ENCODE measurements around the gene EMD.
A peak's percentile ranks its signal among the peaks of the same experiment; 100 is the strongest.
"Not testable (repeated sequence)": the region's sequence is repeated elsewhere in the genome, so short reads cannot be mapped to it uniquely, and the experiment has no call there.

Gene EMD

DNA sequence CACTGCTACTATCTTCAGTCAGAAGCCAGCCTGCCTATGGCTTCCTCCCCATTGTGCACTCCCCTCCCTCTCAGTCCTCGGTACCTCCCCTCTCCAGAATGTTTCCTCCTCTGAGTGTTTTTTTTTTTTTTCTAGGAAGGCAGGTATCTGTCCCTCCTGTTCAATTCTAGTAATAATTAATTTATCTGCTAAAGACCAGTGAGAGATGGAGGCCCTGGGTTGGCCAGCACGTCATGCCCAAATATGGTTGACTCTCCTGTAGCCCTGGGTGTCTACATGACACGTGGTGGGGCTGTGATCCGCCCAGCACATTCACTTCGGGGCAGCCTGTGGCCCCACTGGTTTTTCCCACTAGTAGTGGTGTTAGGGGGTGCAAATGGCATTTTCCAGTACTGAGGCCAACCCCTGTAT lies 6.5 kb upstream of the EMD start:
- peak; percentile 34 to 43 (median 39) for DNase-seq

DNA sequence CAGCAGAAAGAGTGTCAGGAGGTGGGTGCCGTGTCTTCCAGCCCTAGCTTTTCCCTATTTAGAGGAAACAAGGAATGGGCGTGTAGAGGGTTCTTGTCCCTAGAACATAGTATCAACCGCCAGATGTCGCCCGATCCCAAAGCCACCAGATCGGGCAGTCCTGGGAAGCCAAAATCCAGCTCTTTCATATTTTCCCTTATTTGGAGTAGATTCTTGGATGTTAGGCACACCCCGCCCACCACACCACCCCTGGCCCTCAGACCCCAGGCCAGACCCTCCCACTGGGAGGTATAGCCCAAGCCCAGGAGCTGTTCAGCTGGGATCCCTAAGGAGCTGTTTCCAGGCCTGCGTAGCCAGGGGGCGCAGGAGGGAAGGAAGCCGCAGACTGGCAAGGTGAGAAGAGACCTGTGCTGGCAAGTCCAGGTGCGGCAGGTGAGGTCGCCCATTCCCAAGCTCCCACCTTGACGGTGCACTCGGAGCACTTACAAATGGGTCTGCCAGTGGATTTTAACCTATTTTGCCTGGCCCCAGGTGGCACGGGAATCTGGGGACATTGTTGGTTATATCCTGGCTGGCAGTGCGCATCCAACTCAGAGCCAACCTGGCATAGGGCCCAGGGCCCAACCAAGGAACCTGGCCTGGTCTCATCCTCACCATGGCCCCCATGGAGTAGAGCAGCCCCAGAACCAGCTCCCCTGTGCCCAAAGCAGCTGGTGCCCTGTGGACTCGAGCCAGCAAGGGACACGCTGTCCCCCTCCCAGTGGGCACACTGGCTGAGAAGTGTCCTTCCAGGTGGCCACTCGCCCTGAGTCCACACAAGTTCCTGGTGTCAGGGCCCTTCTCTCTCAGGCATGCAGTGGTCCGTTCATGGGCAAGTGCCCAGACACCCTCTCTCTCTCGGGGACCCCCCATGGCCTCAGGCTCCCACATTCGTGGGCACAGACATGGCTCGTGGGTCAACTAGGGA lies 5.5 kb upstream of the EMD start:
- peak; percentile 66 to 69 (median 66) for DNase-seq

DNA sequence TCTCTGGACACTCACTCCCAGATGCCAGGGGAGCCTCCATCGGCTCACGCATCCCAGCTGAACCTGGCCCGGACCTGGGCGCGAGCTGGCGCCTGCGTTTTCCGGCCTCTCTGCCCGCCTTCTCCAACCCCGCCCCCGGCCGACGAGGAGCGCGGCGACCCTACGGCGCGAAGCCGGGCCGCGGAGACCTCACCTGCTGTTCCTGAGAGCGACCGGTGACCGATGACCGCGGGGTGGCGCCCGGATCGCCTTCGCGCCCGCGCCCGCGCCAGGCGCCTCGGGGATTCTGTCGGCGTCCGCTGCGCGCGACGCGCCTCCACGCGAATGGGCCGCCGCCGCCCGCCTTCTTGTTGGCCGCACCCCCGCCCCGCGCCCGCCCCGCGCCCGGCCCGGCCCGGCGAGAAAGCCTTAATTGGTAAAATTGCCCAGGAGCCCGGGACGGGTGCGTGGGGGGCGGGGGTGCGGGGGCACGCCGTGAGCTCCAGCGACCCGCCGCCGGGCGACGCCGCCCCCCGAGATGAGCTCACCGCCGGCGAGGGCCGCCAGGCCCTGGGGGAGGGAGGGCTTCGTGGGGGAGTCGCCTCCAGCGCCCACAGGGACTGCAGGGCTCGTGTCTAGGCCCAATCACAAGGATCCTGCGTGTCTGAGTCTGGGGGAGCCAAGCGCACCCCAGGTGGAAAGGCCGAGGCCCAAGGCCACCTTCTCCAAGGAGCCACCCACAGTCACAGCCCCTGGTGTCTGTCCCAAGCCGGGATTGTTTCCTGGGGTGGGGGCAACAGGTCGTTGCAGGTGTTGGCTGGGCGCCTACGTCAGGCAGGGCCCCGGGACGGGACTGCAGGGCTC lies 4.6 kb upstream of the EMD start, which contains the start of gene FLNA:
TSS of gene FLNA (minus strand) at position 322 of the 843 bp plus-strand sequence. CDS start 3,389 bp downstream, outside the sequence.
- DNase-seq, result peak; percentile 32 to 75 (median 59)

DNA sequence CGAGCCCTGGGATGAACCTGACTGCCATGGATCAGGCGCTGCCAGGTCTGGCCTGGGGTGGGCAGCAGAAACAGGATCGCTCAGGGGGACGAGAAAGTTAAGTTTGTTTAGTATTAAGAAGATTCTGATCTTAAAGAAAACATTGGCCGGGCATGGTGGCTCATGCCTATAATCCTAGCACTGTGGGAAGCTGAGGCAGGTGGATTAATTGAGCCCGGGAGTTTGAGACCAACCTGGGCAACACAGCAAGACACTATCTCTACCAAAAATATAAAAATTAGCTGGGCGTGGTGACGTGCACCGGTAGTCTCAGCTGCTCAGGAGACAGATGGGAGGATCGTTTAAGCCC lies 4.0 kb upstream of the EMD start:
- no peak for DNase-seq

DNA sequence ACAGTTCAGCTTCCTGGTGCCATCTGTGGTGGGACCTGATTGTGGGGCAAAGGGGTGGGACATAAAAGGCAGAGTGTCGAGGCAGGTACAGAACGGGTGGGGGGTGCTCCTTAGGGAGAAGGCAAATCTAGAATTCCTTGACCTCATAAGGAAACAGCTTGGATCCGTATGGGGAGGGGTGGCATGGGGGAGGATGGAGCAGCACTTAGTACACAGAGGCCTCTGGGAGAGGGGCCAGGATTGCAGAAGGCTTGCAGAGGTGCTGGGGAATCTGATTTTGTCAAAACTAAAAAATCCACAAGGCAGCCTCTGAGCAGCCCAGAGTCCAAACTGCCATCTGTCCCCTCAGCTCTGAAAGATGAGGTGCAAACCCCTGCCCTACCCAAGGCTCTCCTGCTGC lies 2.3 kb upstream of the EMD start:
- no peak for DNase-seq

DNA sequence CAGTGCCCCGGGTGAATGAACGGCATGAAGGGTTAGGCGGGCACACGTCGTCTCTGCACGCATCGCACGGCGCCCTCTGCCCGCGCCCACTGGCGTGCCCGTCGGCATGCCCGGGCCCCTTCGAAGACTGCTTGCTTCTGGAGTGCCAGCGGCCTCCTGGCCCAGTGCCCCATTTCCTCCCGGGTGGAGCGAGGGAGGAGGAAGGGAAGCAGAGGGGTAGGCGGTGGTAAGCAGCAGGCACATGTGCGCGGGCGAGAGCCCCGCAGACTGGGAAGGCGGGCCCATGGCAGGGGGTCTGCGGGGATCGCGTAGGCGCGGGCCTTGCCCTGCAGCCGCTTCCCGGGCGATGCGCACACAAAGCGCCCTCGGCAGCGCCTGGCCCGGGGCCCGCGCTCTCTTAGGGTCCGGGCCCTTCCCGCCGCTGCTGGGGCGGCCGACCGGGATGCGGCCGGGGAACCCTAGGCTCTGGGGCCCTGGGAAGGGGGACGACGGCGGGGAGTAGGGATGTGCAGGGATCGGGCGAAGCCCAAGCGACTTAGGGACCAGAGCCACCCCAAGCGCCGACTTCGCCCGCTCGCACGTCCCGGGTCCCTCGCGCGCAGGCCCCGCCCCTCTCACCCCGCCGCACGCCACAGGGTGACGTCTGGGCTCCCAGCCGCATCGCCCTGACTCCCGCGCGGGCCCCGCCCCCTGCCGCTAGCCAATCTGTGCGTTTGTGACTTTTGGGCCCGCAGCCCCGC lies 866 bp upstream of the EMD start:
- peak; percentile 29 to 51 (median 38) for DNase-seq

DNA sequence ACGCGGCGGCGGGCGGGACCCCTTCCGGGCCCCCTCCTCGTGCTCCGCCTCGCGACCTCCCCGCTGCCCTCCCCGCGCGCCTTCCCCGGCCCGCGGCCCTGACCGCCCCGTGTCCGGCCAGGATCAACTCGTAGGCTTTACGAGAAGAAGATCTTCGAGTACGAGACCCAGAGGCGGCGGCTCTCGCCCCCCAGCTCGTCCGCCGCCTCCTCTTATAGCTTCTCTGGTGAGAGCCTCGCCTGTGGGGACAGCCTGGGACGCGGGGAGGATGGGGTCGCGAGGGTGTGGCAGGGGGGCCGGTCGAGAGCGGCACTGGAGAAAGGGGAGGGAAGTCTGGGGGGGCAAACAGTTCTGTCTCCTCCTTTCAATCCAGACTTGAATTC lies 465 bp downstream of the EMD start:
- DNase-seq, result peak in 1 of 3 donors; percentile 26

DNA sequence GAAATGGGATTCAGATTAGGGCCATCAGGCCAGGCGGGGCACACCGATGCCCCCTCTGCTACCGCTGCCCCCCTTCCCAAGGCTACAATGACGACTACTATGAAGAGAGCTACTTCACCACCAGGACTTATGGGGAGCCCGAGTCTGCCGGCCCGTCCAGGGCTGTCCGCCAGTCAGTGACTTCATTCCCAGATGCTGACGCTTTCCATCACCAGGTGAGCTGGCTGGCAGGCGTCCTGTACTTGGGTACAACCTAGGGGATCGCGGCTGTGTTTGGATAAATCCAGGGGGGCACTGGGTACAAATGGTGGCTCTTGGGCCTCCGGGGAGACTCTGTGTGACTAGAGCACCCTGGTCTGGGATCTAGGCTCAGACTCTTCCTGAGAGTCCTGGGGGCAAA lies 1.1 kb downstream of the EMD start:
- DNase-seq, result no peak

DNA sequence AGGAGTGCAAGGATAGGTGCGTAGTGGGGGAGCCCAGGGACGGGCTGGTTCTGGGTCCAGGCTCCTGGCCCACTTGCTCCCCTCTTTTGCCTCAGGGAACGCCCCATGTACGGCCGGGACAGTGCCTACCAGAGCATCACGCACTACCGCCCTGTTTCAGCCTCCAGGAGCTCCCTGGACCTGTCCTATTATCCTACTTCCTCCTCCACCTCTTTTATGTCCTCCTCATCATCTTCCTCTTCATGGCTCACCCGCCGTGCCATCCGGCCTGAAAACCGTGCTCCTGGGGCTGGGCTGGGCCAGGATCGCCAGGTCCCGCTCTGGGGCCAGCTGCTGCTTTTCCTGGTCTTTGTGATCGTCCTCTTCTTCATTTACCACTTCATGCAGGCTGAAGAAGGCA lies 1.7 kb downstream of the EMD start:
- DNase-seq, result no peak

DNA sequence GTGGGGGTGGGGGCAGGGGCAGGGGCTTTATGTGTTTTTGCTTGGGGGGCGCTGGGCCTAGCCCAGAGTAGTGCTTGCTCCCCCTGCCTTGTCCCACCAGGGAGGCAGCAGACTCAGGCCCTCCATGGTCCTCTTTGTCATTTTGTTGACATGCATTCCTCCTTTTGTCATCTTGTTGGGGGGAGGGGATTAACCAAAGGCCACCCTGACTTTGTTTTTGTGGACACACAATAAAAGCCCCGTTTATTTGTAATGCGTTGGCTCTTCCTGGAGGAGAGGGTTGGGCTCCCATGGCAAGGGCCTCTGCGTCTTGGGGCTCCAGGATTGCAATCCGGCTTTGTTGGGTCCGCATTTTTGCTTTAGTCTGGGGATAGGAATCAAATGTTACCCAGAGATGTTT lies 2.2 kb downstream of the EMD start:
- no peak for DNase-seq

DNA sequence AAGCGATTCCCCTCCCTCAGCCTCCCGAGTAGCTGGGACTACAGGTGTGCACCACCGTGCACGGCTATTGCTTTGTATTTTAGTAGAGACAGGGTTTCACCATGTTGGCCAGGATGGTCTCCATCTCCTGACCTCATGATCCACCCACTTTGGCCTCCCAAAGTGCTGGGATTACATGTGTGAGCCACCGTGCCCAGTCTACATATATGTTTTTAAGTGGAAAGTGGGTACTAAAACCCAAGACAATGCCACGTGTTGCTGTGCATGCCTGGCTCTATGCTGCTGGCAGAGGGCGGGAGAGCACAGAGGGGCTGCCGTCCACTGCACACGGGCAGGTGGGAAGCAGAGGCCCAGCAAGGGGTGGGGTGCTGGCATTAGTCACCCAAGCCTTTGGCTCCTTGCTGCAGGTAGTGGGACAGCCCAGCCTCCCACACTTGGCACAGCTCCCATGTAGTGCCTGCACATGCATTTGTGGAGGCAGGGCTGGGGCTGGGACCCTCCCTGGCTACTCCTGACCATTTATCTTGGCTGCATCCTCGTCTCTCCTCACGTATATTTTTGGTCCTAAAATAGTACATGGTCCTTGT lies 3.5 kb downstream of the EMD start:
- DNase-seq, result no peak

DNA sequence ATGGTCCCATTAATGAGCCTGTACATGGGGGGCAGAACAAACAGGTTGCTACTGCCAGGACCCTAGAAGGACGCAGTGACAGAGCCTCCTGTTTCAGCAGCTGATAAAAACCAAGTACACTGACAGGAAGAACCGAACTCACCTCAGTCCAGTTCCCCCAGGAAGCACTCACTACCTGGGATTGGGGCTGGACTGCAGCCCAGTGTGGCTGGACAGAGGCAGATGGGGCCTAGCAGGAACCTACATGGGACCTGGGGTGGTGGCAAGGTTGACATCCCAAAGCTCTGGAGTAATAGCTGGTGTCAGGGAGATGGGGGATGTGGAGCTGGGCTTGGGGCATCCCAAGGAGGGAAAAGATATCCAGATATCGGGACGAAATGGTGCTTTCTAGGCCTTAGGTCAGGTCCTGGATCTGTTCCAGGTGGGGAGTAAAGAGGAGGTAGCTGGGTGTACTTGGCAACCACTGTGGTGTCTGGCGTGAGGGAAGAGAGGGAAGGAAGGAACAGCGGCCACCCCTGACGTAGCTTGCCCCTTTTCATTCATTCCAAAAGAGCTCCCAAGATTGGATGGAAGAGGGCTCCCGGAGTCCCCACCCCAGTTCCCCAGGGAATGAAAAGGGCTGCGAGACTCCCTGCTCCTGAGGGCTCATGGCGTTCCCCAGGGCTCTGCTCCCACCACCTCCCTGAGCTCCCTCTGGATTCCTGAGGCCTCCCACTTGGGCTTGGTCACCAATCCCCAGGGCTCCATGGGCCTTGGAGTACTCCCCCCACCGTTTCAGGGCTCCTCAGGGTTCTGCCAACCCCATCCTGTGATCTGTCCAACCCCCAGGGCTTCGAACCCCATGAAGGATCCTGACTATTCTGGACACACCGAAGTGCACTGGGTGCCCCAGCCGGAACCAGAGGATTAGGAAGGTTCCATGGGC lies 4.5 kb downstream of the EMD start:
- DNase-seq, result no peak

DNA sequence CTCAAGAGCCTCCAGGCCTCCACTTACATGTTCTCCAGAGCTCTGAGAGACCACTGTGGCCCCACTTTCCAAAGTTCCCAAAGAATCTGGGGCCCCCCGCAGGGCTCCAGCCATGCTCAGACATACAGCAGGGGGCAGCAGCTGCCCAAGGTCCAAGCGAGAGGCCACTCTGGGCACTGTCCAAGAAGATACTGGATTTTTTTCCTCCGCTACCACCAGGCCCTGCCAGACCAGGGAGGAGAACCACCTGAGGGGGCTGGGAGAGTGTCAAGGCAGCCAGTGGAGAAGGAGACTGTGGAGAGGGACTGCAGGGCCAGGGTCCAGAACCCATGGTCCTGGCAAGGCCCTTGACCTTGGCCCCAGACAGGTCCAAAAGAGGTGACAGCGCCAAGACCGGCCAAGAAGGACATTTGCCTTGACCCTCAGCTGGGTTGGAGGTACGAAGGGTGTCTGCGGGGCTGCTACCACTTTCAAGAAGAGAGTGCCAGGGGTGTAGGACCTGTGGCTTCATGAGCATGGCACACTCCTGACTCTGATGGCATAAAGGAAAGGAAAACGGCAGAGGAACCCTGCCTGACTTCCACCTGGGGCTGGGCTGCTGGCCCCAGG lies 5.3 kb downstream of the EMD start:
- peak in 1 of 3 donors; percentile 23 for DNase-seq

DNA sequence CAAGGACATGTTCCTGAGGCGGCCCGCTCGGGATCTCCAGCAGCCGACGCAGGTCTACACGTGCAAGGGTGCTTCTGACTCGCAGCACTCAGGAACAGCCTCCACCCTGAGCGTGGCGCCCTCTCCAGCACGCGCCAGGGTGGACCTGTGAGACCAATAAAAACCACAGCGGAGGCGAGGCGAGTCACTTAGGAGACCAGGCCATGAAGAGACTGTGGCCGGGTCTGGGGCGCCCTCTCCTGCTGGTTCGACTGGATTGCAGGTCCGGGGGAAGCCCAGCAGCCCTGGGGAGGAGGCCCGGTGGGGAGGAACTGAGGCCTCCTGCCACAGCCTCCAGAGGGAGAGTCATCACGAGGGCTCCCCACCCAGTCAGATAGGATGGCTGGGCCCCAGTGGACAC lies 9.0 kb downstream of the EMD start:
- not testable (repeated sequence) for DNase-seq

DNA sequence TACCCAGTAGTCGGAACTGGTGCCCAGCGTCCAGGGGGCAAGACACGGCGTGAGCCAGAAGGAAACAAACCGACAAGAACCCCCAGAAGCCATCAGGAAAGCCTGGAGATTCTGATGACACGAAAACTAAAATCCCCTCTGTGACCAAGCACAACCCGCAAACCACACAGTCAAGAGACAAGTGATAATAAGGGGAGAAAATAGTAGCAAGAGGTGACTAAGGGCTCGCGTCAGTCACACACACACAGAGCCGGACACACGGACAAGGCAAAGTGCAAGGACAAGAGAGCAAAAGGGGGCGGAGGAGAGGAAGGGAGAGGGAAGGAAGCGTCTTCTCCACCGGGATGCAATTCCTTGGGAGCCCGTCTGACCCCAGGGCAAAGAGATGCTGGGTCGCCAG lies 9.6 kb downstream of the EMD start:
- not testable (repeated sequence) for DNase-seq

DNA sequence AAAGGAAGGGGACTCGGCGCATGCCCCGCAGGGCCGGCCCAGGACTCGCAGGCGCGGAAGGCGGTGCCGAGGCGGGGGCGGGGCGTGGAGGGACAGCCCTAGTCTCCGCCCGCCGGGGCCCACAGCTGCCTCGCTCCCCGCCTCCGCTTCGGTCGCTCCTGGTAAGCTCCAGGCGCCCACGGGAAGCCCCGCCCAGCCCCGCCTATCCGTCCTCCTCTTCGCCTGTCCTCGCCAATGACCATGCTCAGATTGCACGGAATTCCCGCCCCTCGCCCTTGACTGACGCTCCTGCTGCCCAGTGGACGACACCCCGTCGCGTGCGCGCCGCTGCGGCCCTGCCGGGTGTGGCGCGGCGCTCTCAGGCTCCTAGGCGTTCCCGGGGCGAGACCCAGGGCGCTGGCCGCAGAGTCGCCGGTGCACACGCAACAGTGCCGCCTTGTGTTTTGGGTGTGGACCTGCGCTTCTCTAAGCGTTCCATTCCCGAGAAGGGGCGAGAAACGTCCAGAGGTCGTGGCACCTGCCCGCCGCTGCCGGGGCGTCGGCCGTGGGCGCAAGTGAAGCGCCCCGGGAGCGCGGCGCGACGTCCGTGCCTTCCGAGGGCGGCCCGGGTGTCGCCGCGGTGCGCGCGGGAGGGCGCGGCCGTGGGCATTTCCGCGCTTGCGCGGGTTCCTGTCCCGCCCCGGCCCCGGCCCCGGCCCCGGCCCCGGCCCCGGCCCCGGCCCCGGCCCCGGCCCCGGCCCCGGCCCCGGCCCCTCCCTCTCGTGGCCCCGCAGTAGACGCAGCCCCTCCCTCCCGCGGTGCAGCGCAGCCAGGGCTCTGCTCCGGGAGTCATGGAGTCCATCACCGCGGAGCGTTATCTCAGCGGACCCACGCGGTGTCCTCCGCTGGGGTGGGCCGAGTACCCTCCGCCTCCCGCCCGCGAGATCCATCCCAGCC lies 11.0 kb downstream of the EMD start:
- not testable (repeated sequence) for DNase-seq

DNA sequence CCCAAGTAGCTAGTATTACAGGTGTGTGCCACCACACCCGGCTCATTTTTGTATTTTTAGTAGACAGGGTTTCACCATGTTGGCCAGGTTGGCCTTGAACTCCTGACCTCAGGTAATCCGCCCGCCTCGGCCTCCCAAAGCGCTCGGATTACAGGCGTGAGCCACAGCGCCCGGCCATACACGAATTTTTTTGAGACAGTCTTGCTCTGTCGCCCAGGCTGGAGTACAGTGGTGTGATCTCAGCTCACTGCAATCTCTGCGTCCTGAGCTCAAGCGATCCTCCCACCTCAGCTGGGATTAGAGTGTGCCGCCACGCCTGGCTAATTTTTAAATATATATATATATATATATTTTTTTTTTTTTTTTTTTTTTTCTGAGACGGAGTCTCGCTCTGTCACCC lies 17.3 kb downstream of the EMD start:
- DNase-seq, result not testable (repeated sequence)

DNA sequence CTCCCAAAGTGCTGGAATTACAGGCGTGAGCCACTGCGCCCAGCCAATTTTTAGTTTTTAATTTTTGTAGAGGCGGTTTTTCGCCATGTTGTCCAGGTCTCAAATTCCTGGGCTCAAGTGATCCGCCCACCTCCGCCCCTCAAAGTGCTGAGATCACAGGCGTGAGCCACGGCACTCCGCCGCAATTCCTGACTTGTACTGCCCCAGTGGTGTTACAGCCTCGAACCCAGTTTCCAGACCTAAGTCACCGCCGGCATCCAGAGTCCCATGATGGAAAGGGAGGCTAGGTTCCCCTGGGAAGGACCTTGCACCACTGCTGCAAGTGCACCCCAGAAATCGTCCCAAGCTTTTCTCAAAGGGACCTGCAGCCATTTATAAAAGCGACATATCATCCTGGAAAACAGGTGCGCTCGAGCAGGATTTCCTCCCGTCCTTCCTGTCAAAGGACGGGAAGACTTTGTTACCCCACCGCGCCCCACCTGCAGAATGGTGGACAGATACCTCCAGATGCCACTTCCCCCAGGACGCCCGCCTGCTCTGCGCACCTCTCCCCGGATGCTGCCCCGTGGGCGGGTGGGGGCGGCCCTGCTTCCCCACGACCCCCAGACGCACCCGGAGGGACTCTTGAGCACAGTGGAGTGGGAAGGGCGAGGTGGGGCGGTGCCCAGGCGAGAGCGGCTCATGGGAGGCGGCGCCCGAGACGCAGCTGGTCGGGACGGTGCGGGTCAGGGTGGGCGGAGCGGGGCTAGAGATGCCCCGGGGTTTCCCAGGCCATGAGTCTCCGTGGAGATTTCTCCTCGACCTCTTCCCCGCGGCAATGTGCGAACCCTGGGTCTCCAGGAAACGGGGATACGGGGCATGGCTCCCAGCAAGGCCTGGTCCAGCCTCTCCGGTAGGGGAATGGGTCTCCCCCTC lies 18.1 kb downstream of the EMD start:
- DNase-seq, result peak; percentile 82 to 90 (median 84)
